GM13976 (cell line): Measurements from ENCODE around the gene ASPDH.
A peak's percentile ranks its signal among the peaks of the same experiment; 100 is the strongest.
"Not testable (repeated sequence)": the region's sequence is repeated elsewhere in the genome, so short reads cannot be mapped to it uniquely, and the experiment has no call there.

Experiments used
- DNase-seq: peaks from one replicate; pipeline ENCODE4 v3.0.0; 2012; ENCODE audit warnings: low spot score
- CTCF ChIP-seq: IDR thresholded peaks from 2 replicates; pipeline ENCODE4 v1.5.1; 2012; ENCODE audit warnings: borderline replicate concordance, mild to moderate bottlenecking; ENCODE audit not compliant: insufficient read depth; ENCODE audit errors: extremely low read depth, missing control alignments, control extremely low read depth
- in situ Hi-C: fragments of 300-500 bp; cut with MboI; formaldehyde crosslinking; loops from one replicate; pipeline ENCODE4 v1.12.0; 2022; ENCODE audit warnings: low sequenced_read_pairs, mixed read lengths, inconsistent platforms; ENCODE audit not compliant: unreplicated experiment

Gene ASPDH

GRCh38 chr19:50478901-50479715 lies 34.6 kb downstream of the ASPDH start:
- no peak for TF ChIP-seq CTCF
- in situ Hi-C loops, result no loop called here
- DNase-seq, result no peak

- in situ Hi-C loops, result no loop called here
- no peak for TF ChIP-seq CTCF
- no peak for DNase-seq
Observed at GRCh38 chr19:50477751-50478515, 35.8 kb downstream of the ASPDH start.

GRCh38 chr19:50476907-50477238 lies 36.8 kb downstream of the ASPDH start:
- no peak for TF ChIP-seq CTCF
- no peak for DNase-seq
- in situ Hi-C loops, result no loop called here

GRCh38 chr19:50476224-50476906 lies 37.3 kb downstream of the ASPDH start, which contains the start of the genes EMC10 and GARIN5A:
EMC10 (plus strand) TSS chr19:50476507; CDS start chr19:50476545, 38 bp downstream.
GARIN5A (minus strand) TSS chr19:50476848; CDS start chr19:50476388, 460 bp downstream.
- no peak for TF ChIP-seq CTCF
- in situ Hi-C loops, result no loop called here
- peak; percentile 100 for DNase-seq

DNA sequence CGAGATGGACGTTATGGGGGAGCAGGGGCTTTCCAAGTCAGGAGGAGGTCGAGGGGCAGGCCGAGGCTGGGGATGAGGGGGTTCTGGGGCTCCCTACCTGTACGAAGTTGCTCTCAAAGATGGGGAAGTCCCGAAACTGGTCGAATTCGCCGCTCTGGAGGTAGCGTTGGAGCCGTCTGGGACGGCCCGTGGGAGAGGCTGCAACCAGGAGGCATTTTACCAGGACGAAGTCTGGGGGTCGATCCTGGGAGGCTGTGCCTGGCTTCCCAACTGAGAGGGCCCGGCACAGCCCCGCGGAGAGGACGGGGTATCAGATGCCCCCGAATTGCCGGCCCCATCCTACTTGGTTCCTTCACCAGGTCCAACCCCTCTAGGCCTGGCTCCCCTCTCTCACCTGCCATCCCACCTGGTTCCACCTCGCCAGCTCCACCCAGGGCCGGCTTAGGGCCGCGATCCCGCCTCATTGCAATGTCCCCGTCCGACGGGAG lies 37.9 kb downstream of the ASPDH start:
- in situ Hi-C loops, result no loop called here
- no peak for TF ChIP-seq CTCF

DNA sequence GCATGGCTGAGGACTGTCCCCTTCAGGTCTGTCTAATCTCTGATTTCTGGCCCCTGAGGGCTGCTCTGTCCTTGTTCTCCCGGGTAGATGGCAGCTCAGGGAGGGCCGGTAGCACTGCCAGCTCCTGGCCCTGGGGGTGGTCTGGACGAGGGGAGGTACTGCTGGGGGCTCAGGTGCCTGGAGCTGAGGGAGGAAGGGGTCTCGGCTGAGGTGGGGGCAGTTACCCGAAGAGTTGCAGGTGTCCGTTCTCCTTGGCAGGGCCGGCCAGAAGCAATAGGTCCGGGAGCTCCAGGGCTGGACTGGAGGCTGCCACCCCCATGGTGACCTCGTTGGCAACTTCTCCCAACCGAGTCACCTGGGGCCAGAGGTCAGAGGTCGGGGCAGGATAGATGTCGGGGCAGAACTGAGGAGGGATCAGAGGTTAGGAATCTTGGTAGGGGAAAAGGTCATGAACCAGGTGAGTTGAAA lies 38.6 kb downstream of the ASPDH start:
- in situ Hi-C loops, result no loop called here
- no peak for DNase-seq
- TF ChIP-seq CTCF, result no peak

More for the DNA sequence above, 37.9 kb downstream of the ASPDH start:
- no peak for DNase-seq

DNA sequence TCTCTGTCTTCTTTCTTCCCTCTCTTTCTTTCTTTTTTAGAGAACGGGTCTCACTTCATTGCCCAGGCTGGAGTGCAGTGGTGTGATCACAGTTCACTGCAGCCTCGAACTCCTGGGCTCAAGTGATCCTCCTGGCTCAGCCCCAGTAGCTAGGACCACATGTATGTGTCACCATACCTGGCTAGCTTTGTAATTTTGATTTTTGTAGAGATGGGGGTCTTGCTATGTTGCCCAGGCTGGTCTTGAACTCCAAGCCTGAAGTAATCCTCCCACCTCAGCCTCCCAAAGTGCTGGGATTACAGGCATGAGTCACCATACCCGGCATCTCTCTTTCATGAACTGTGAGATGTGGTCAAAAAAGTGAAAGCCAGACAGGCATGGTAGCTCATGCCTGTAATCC lies 40.4 kb downstream of the ASPDH start:
- DNase-seq, in situ Hi-C loops: not testable (repeated sequence)
